GM21619 (cell line): Measurements from ENCODE around the gene HPSE2.
"Not testable (repeated sequence)": the region's sequence is repeated elsewhere in the genome, so short reads cannot be mapped to it uniquely, and the experiment has no call there.

Source experiments
- ATAC-seq: cut with Tn5 transposase; IDR thresholded peaks from one replicate; pipeline ENCODE4 v1.9.1; 2021; ENCODE audit not compliant: unreplicated experiment

The HPSE2 gene

GRCh38 chr10:99170116-99170675 is 65.5 kb downstream of the HPSE2 start:
- ATAC-seq = no peak

GRCh38 chr10:99161165-99161564 is 74.5 kb downstream of the HPSE2 start:
- no peak for ATAC-seq

- ATAC-seq = no peak
Measured at GRCh38 chr10:99143651-99144050, 92.0 kb downstream of the HPSE2 start.

GRCh38 chr10:99143011-99143410 is 92.6 kb downstream of the HPSE2 start:
- ATAC-seq = no peak

GRCh38 chr10:99132897-99133296 is 102.8 kb downstream of the HPSE2 start:
- not testable (repeated sequence) for ATAC-seq

GRCh38 chr10:99125879-99126278 is 109.8 kb downstream of the HPSE2 start:
- no peak for ATAC-seq

- no peak for ATAC-seq
Measured at GRCh38 chr10:99124376-99124775, 111.3 kb downstream of the HPSE2 start.

GRCh38 chr10:99123851-99124250 is 111.8 kb downstream of the HPSE2 start:
- ATAC-seq = no peak

- ATAC-seq = no peak
Measured at GRCh38 chr10:99123336-99123735, 112.3 kb downstream of the HPSE2 start.

- ATAC-seq = no peak
Measured at GRCh38 chr10:99119258-99119748, 116.3 kb downstream of the HPSE2 start.

- no peak for ATAC-seq
Measured at GRCh38 chr10:99115703-99116102, 119.9 kb downstream of the HPSE2 start.

- ATAC-seq = no peak
Measured at GRCh38 chr10:99085358-99085757, 150.3 kb downstream of the HPSE2 start.

GRCh38 chr10:99084161-99084560 is 151.5 kb downstream of the HPSE2 start:
- ATAC-seq = no peak

GRCh38 chr10:99080275-99080945 is 155.2 kb downstream of the HPSE2 start:
- no peak for ATAC-seq

GRCh38 chr10:99062591-99062990 is 173.1 kb downstream of the HPSE2 start:
- ATAC-seq = no peak

GRCh38 chr10:99058762-99059161 is 176.9 kb downstream of the HPSE2 start:
- no peak for ATAC-seq

- no peak for ATAC-seq
Measured at GRCh38 chr10:99057936-99058690, 177.5 kb downstream of the HPSE2 start.

GRCh38 chr10:99045671-99046070 is 190.0 kb downstream of the HPSE2 start:
- no peak for ATAC-seq

GRCh38 chr10:99042051-99042771 is 193.4 kb downstream of the HPSE2 start:
- ATAC-seq = no peak

GRCh38 chr10:99041468-99041867 is 194.2 kb downstream of the HPSE2 start:
- ATAC-seq = no peak

GRCh38 chr10:99013885-99014284 is 221.8 kb downstream of the HPSE2 start:
- no peak for ATAC-seq
